KOPT-K1 (cell line): ENCODE data around the gene CMTM8.
A peak's percentile ranks its signal among the peaks of the same experiment; 100 is the strongest.

Experiments used
- H3K27ac ChIP-seq: fragments of 200-600 bp; sonication (generic); 2 replicates; pipeline ENCODE4 v1.5.1; 2016; ENCODE audit warnings: antibody characterized with exemption, mild to moderate bottlenecking, low read depth, low read length; ENCODE audit not compliant: poor library complexity, severe bottlenecking
- H3K36me3 ChIP-seq: fragments of 200-600 bp; sonication (generic); 2 replicates; pipeline ENCODE4 v1.5.1; 2017; ENCODE audit warnings: antibody characterized with exemption, mild to moderate bottlenecking, low read length, moderate library complexity; ENCODE audit not compliant: insufficient read depth
- H3K9me3 ChIP-seq: fragments of 200-600 bp; sonication (generic); 2 replicates; pipeline ENCODE4 v1.5.1; 2017; ENCODE audit warnings: antibody characterized with exemption, low read length, mild to moderate bottlenecking; ENCODE audit not compliant: insufficient read depth, poor library complexity, severe bottlenecking

Gene CMTM8

DNA sequence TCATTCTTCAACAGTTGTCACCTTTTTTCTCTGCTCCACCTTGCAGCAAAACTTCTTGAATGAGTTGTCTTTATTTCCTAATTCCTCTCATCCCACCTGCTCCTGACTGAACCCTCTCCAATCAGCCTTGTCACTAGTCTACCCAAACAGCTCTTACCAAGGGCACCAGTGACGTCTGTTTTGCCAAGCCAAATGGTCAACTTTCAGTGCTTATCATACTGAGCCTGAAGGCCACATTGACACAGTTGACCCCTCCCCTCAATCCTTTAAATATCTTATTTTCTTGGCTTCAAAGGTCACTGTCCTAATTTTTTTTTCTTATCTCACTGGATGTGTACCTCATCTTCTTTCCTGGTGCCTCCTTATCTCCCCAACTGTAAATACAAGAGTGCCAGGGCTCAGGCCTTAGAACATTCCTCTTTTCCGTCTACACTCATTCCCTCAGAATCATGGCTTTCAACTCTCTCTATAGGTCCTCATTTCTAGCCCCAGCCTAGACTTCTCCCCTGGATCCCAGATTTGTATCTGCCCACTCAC, 43.2 kb downstream of the CMTM8 start:
- Histone ChIP-seq H3K27ac (no peak overlapping the region), H3K9me3 (no peaks in the 10 kb centered on the region), H3K36me3 (no peaks in the 10 kb centered on the region)

DNA sequence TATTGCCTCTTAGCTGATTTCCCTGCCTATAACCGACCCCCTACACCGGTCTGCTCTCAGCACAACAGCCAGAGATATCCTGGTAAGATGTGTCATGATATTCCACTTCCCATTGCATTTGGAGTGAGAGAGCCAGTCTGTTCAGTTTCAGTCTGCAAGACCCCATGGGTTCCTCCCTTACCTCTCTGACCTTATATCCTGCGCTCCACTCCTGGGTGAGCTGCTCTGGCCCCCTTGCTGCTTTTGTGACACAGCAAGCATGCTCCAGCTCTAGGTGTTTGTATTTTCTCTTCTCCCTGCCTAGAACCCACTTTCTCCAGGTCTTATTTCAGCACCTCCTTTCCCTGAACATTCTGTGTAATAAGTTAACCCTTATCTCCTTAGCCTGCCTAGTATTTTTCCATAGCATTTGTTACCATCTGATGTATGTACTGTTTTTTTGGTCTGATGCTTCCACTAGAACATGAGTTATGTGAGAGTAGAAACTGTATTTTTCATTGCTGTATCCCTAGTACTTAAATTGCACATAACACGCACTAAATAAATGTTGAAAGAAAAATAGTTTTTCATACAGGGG, 44.2 kb downstream of the CMTM8 start:
- no peak overlapping the region for H3K27ac ChIP-seq
- no peaks in the 10 kb centered on the region for H3K9me3 ChIP-seq
- H3K36me3 ChIP-seq: no peaks in the 10 kb centered on the region

- H3K27ac ChIP-seq: no peak overlapping the region
- H3K9me3 ChIP-seq: no peaks in the 10 kb centered on the region
- H3K36me3 ChIP-seq: no peaks in the 10 kb centered on the region
Measured at GRCh38 chr3:32283304-32283703, 44.8 kb downstream of the CMTM8 start.

- Histone ChIP-seq H3K9me3 (no peaks in the 10 kb centered on the region), H3K27ac (no peak overlapping the region), H3K36me3 (no peaks in the 10 kb centered on the region)
Measured at GRCh38 chr3:32284443-32285212, 46.1 kb downstream of the CMTM8 start.

GRCh38 chr3:32285891-32286290, 47.4 kb downstream of the CMTM8 start:
- Histone ChIP-seq H3K27ac (no peak overlapping the region), H3K9me3 (no peaks in the 10 kb centered on the region), H3K36me3 (no peaks in the 10 kb centered on the region)

DNA sequence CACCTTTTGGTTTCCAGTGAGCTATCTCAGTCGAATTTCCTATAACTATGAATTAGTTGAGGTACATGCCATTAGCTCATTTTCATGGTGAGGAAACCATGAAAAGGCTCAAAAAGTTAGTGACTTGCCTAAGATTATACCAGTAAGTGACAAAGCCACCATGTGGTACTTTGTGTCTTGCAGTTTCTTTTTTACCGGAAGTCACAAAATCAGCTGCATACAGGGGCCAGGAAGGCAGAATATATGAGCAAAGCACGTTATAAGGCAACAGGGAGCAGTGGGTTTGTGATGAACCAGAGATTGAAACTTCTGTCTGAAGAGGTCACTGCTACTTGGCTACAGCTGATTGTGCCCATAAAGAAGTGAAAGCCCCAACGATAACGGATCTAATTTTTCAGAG, 50.3 kb downstream of the CMTM8 start:
- H3K36me3 ChIP-seq: no peaks in the 10 kb centered on the region
- no peaks in the 10 kb centered on the region for H3K9me3 ChIP-seq
- peak overlapping the region; percentile 57 for H3K27ac ChIP-seq

GRCh38 chr3:32290619-32291018, 52.1 kb downstream of the CMTM8 start:
- Histone ChIP-seq H3K9me3 (no peaks in the 10 kb centered on the region), H3K27ac (no peak overlapping the region), H3K36me3 (no peaks in the 10 kb centered on the region)

DNA sequence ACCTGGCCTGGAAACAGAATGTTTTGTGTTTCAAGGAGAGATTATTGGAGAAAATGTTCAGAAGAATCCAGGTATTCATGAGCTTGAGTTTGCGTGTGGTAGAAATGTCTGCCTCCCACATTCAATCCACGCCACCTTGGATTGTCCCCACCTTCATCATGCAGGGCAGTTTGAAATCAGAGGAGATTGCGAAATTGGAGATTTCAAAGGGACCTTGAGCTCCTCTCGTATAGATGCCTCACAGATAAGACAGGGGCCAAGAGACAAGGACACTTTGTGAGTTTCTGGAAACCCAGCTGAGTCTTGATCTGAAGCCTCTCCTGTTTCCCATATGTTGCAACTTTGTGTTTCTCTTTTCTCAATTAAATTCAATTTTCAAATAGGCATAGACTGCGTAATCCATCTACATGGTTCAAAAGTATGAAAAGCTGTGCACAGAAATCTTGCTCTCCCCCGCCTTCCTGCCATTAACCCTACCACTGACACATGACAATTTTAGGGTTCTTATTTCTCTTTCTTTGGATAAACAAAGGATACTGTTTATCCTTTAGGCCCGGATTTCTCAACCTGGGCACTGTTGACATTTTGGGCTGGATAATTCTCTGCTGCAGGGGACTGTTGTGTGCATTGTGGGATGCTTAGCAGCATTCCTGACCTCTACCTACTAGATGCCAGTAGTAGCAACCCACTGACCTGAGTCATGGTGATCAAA, 53.8 kb downstream of the CMTM8 start:
- no peaks in the 10 kb centered on the region for H3K9me3 ChIP-seq
- H3K27ac ChIP-seq: no peak overlapping the region
- no peaks in the 10 kb centered on the region for H3K36me3 ChIP-seq

DNA sequence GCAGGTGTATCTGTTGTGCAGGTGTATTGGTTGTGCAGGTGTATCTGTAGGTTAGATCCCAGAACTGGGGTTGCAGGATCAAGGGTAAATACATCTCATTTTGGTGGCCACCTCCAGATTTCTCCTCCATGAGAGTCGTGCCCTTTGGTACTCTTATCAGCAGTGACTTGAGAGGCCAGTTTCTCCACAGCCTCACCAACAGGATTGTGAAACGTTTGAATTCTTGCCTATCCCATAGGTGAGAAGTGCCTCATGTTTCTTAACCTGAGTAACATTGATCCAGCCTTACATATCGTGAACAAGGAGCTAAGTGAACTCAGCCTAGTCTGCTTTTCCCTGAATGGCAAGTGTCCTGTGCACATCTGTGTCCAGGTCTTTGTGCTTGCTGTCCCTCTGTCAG, 55.4 kb downstream of the CMTM8 start:
- Histone ChIP-seq H3K27ac (no peak overlapping the region), H3K36me3 (no peaks in the 10 kb centered on the region), H3K9me3 (no peaks in the 10 kb centered on the region)

- peak overlapping the region; percentile 29 for H3K27ac ChIP-seq
- H3K36me3 ChIP-seq: no peaks in the 10 kb centered on the region
- H3K9me3 ChIP-seq: no peaks in the 10 kb centered on the region
Measured at GRCh38 chr3:32296251-32297204, 58.0 kb downstream of the CMTM8 start.

DNA sequence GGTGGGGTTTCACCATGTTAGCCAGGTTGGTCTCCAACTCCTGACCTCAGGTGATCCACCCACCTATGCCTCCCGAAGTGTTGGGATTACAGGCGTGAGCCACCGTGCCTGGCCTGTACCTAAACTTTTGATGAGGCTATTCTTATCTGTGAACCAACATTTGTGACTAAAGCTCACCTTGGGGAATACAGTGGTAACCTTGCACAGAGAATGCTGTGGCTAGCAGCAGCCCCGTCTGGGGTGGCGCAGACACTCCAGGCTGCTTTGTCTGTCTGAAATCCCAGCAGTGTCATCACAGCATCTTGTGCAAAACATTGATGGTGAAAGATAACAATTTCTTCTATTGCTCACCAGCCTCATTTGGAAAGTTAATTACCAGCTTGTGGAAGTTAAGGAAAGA, 58.9 kb downstream of the CMTM8 start:
- H3K36me3 ChIP-seq: no peaks in the 10 kb centered on the region
- peak overlapping the region; percentile 29 for H3K27ac ChIP-seq
- H3K9me3 ChIP-seq: no peaks in the 10 kb centered on the region

GRCh38 chr3:32301426-32301825, 62.9 kb downstream of the CMTM8 start:
- Histone ChIP-seq H3K27ac (no peak overlapping the region), H3K9me3 (no peaks in the 10 kb centered on the region), H3K36me3 (no peaks in the 10 kb centered on the region)

GRCh38 chr3:32302601-32303398, 64.3 kb downstream of the CMTM8 start:
- H3K36me3 ChIP-seq: no peaks in the 10 kb centered on the region
- H3K27ac ChIP-seq: peak overlapping the region; percentile 93
- H3K9me3 ChIP-seq: no peaks in the 10 kb centered on the region

- Histone ChIP-seq H3K36me3 (no peaks in the 10 kb centered on the region), H3K9me3 (no peaks in the 10 kb centered on the region), H3K27ac (peak overlapping the region; percentile 93)
Measured at GRCh38 chr3:32303399-32303747, 64.9 kb downstream of the CMTM8 start.
